Endothelial cell of umbilical vein (primary cell): ENCODE results near the gene IFT88. TPM values are rescaled to one million over a fixed set of nuclear protein-coding genes. Genes with fewer than 3 reads are reported as not detected.

Source experiments
- BruUV-seq: library from RNA; stranded (reverse); fragments of 400-500 nt; replicated peaks from 2 replicates; lab custom pipeline; 2021; lab: Mats Ljungman, UMichigan
- CTCF ChIA-PET: fragments of 300-600, 350-600 bp; sonication (Branson Sonifier 250); formaldehyde crosslinking; loops from one replicate; lab custom pipeline; 2021; ENCODE audit warnings: antibody characterized with exemption, inconsistent platforms; lab: Charles Lee
- POLR2A ChIA-PET: fragments of 300-600, 350-600 bp; sonication (Branson Sonifier 250); formaldehyde crosslinking; loops from one replicate; lab custom pipeline; 2021; ENCODE audit warnings: antibody characterized with exemption, inconsistent platforms; lab: Charles Lee
- DNase-seq: peaks from one replicate; pipeline ENCODE4 v3.0.0-alpha.2; 2011; ENCODE audit warnings: low read depth, low spot score
- FAIRE-seq: peaks from 2 replicates; lab custom pipeline; 2011; peaks lifted over from hg19 to GRCh38; lab: Jason Lieb, UNC
- H2AFZ ChIP-seq: 2 replicates; pipeline ENCODE4 v1.6.0; 2012; ENCODE audit warnings: low read depth, low read length, control low read depth, inconsistent platforms
- H3K27ac ChIP-seq: 2 replicates; pipeline ENCODE4 v1.5.1; 2011; ENCODE audit warnings: low read depth, mild to moderate bottlenecking, control low read depth, low read length, moderate library complexity; ENCODE audit not compliant: insufficient read depth
- H3K27me3 ChIP-seq, 2 experiments: 2 replicates each; pipeline versions ENCODE4 v1.6.0 to v1.6.1; 2011; ENCODE audit warnings: low read length in 2 of 2, mixed read lengths in 1 of 2; ENCODE audit not compliant: control insufficient read depth in 2 of 2, insufficient read depth in 2 of 2
- H3K36me3 ChIP-seq, 2 experiments: 2 replicates in 1 of 2; 3 replicates in 1 of 2; pipeline ENCODE4 v1.5.1; 2011; ENCODE audit warnings: low read length in 2 of 2, mild to moderate bottlenecking in 1 of 2, moderate library complexity in 1 of 2; ENCODE audit not compliant: control insufficient read depth in 2 of 2, insufficient read depth in 2 of 2; ENCODE audit errors: extremely low read depth in 1 of 2
- H3K4me1 ChIP-seq: 3 replicates; pipeline ENCODE4 v1.5.1; 2011; ENCODE audit warnings: mild to moderate bottlenecking, low read length; ENCODE audit not compliant: control insufficient read depth, insufficient read depth; ENCODE audit errors: extremely low read depth
- H3K4me2 ChIP-seq: 2 replicates; pipeline ENCODE4 v1.6.1; 2011; ENCODE audit warnings: low read length, control low read depth, mixed read lengths; ENCODE audit not compliant: insufficient read depth
- H3K4me3 ChIP-seq, 3 experiments: fragments of 200-600 bp in 1 of 3; sonication (generic), shearing (Covaris generic) in 1 of 3; replicated peaks in 1 of 3; 2 replicates each; pipeline ENCODE4 v1.5.1; 2011 to 2016; ENCODE audit warnings: control low read depth in 3 of 3, low read length in 3 of 3, mild to moderate bottlenecking in 2 of 3, inconsistent platforms in 1 of 3, low read depth in 1 of 3, moderate library complexity in 1 of 3; ENCODE audit not compliant: insufficient read depth in 1 of 3
- H3K79me2 ChIP-seq: 2 replicates; pipeline ENCODE4 v1.6.0; 2012; ENCODE audit warnings: low read length, inconsistent platforms; ENCODE audit not compliant: control insufficient read depth, insufficient read depth
- H3K9ac ChIP-seq: replicated peaks from 2 replicates; pipeline ENCODE3; 2011; ENCODE audit warnings: low read length, control low read depth; ENCODE audit not compliant: insufficient read depth; ENCODE audit errors: extremely low read depth
- H3K9me1 ChIP-seq: replicated peaks from 3 replicates; pipeline ENCODE4 v1.6.0; 2011; ENCODE audit warnings: mild to moderate bottlenecking, low read length; ENCODE audit not compliant: control insufficient read depth, insufficient read depth; ENCODE audit errors: extremely low read depth
- H3K9me3 ChIP-seq: replicated peaks from 2 replicates; pipeline ENCODE4 v1.5.1; 2012; ENCODE audit warnings: low read length, inconsistent platforms; ENCODE audit not compliant: control insufficient read depth, insufficient read depth
- H4K20me1 ChIP-seq: replicated peaks from 2 replicates; pipeline ENCODE3; 2011; ENCODE audit warnings: mild to moderate bottlenecking, low read length; ENCODE audit not compliant: control insufficient read depth, insufficient read depth; ENCODE audit errors: extremely low read depth
- CTCF ChIP-seq, 2 donors: IDR thresholded peaks; 1 replicate in 1 of 2; 2 replicates in 1 of 2; pipeline ENCODE4 v1.5.1; 2011; ENCODE audit warnings: low read length in 2 of 2, mild to moderate bottlenecking in 2 of 2, moderate library complexity in 2 of 2, control low read depth in 1 of 2, inconsistent platforms in 1 of 2, low read depth in 1 of 2; ENCODE audit not compliant: insufficient read depth in 1 of 2; ENCODE audit errors: extremely low read depth in 1 of 2
- EZH2 ChIP-seq: IDR thresholded peaks from 2 replicates; pipeline ENCODE4 v1.6.1; 2012; ENCODE audit warnings: borderline replicate concordance, low read depth, mild to moderate bottlenecking, moderate library complexity, low read length, inconsistent platforms; ENCODE audit not compliant: severe bottlenecking
- FOS ChIP-seq: IDR thresholded peaks from 2 replicates; pipeline ENCODE4 v1.6.1; 2011; ENCODE audit warnings: mild to moderate bottlenecking, low read length, moderate library complexity, borderline replicate concordance; ENCODE audit not compliant: insufficient read depth
- GATA2 ChIP-seq: IDR thresholded peaks from 2 replicates; pipeline ENCODE4 v1.7.0; 2011; ENCODE audit warnings: low read depth, mild to moderate bottlenecking, moderate library complexity, mixed read lengths, low read length; ENCODE audit not compliant: insufficient read length, insufficient read depth
- JUN ChIP-seq: IDR thresholded peaks from 2 replicates; pipeline ENCODE4 v1.6.1; 2011; ENCODE audit warnings: borderline replicate concordance, low read depth; ENCODE audit not compliant: insufficient read length, insufficient read depth
- MAX ChIP-seq: IDR thresholded peaks from 2 replicates; pipeline ENCODE4 v1.6.1; 2011; ENCODE audit not compliant: insufficient read depth, insufficient read length
- MYC ChIP-seq: IDR thresholded peaks from one replicate; pipeline ENCODE4 v1.6.1; 2011; ENCODE audit warnings: mild to moderate bottlenecking, low read depth, low read length
- POLR2A ChIP-seq: IDR thresholded peaks from 2 replicates; pipeline ENCODE4 v1.6.1; 2012; ENCODE audit warnings: low read depth, mild to moderate bottlenecking, control low read depth, low read length
- POLR2AphosphoS5 ChIP-seq: IDR thresholded peaks from 2 replicates; pipeline ENCODE4 v1.6.1; 2012; ENCODE audit warnings: low read depth, mild to moderate bottlenecking, control low read depth, low read length, moderate library complexity; ENCODE audit not compliant: insufficient read depth
- dilution Hi-C: fragments of 300-500 bp; cut with MboI; formaldehyde crosslinking; loops from one replicate; pipeline ENCODE4 v1.15.0; 2019; ENCODE audit warnings: low sequenced_read_pairs; ENCODE audit not compliant: extremely low pct_ligation_motif_present
- intact Hi-C: fragments of 100-400 bp; cut with micrococcal nuclease; formaldehyde crosslinking; loops from one replicate; pipeline ENCODE4 v1.10.0; 2022
- polyA plus RNA-seq, 4 experiments: library from polyadenylated mRNA; depleted of rRNA in 3 of 4; stranded (reverse) in 3 of 4; unstranded in 1 of 4; fragments of >200 nt; gene quantifications; 2 replicates each; pipeline versions ENCODE4 v1.2.1 to v1.2.3, GENCODE V29; 2011 to 2012; ENCODE audit warnings: missing spikeins in 1 of 4
- total RNA-seq: library from RNA; stranded (reverse); gene quantifications from 2 replicates; pipeline ENCODE4 v1.2.3, GENCODE V29; 2021

Gene IFT88
- total and polyA plus RNA-seq, 2 donors (not counting 3 experiments of a cell fraction or from before 2014, with no cell fraction given), result 2.4 to 9.1 TPM

- H4K20me1 ChIP-seq, result no peaks in the 10 kb centered on the region
- intact Hi-C loops, result no loop called here
- no peaks in the 10 kb centered on the region for H3K9me3 ChIP-seq
- no peaks in the 10 kb centered on the region for H3K9me1 ChIP-seq
- dilution Hi-C loops, result no loop called here
- BruUV-seq, result no TSS peak
- no peak for DNase-seq
- H3K4me3 ChIP-seq, result no peak overlapping the region
- no peaks in the 10 kb centered on the region for H3K27me3 ChIP-seq
- no peak overlapping the region for H3K9ac ChIP-seq
- H3K4me2 ChIP-seq, result no peak overlapping the region
- no peak overlapping the region for H3K27ac ChIP-seq
- H2AFZ ChIP-seq, result no peak overlapping the region
- no peak for FAIRE-seq
- TF ChIP-seq MAX (no peak), MYC (no peak), POLR2AphosphoS5 (no peak), JUN (no peak), FOS (no peak), CTCF (IDR thresholded peaks at IDR 0.05; ENCODE audit: extremely low read depth in 1 of 2, insufficient read depth in 1 of 2, low read depth in 1 of 2, low read length in 2 of 2) (no peak), POLR2A (no peak), EZH2 (no peak), GATA2 (no peak)
- no peaks in the 10 kb centered on the region for H3K4me1 ChIP-seq
- no peaks in the 10 kb centered on the region for H3K79me2 ChIP-seq
- ChIA-PET POLR2A (no interaction called here), CTCF (no interaction called here)
- no peaks in the 10 kb centered on the region for H3K36me3 ChIP-seq
These were observed 6.7 kb downstream of the IFT88 start for GRCh38 chr13:20573636-20574035.
